ENCODE measurements around the gene DDX25.

DDX25 gene

DNA sequence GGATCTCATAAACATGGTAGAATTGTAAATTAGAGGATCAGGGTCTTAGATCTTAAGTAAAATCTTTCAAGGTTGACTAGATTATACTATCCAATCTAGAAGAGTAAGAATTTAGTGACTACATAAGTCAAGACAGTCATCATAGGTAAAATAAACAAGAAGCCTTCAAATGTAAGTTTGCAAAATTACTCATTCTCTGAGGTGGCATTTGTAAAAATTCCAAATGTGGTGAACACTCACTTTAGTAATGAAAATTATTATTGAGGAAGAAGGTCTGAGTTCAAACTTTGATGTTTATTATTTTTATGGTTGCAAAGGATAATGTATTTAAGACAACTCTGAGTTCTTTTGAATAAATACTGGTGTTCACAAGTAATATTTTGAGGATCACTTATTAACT, 12.2 kb upstream of the DDX25 start:
- TF ChIP-seq, protein P1, sequence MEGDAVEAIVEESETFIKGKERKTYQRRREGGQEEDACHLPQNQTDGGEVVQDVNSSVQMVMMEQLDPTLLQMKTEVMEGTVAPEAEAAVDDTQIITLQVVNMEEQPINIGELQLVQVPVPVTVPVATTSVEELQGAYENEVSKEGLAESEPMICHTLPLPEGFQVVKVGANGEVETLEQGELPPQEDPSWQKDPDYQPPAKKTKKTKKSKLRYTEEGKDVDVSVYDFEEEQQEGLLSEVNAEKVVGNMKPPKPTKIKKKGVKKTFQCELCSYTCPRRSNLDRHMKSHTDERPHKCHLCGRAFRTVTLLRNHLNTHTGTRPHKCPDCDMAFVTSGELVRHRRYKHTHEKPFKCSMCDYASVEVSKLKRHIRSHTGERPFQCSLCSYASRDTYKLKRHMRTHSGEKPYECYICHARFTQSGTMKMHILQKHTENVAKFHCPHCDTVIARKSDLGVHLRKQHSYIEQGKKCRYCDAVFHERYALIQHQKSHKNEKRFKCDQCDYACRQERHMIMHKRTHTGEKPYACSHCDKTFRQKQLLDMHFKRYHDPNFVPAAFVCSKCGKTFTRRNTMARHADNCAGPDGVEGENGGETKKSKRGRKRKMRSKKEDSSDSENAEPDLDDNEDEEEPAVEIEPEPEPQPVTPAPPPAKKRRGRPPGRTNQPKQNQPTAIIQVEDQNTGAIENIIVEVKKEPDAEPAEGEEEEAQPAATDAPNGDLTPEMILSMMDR (conservative IDR thresholded peaks at IDR 0.05; ENCODE audit: low read length), result no peak
- H3K4me3 ChIP-seq (ENCODE audit: low read length), result no peak overlapping the region
- no peak for DNase-seq (ENCODE audit: low read depth)

DNA sequence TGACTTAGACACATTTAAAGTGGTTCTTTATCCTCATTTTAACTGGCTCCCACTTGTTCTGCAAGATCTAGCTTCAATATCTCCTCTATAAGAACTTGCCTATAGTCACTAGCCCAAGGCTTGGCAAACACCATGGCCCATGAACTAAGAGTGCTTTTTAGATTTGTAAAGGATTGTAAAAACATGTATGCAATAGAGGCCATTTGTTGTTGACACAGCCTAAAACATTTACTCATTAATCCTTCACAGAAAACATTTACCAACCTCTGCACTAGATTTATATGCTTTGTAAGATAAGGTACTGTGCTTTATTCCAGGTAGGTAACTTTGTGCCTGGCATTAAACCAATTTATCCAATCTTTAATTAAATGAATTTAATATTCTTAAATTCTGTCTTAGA, 11.3 kb upstream of the DDX25 start:
- TF ChIP-seq, protein P1 (conservative IDR thresholded peaks at IDR 0.05; ENCODE audit: low read length), result no peak
- no peak overlapping the region for H3K4me3 ChIP-seq (ENCODE audit: low read length)
- no peak for DNase-seq (ENCODE audit: low read depth)

DNA sequence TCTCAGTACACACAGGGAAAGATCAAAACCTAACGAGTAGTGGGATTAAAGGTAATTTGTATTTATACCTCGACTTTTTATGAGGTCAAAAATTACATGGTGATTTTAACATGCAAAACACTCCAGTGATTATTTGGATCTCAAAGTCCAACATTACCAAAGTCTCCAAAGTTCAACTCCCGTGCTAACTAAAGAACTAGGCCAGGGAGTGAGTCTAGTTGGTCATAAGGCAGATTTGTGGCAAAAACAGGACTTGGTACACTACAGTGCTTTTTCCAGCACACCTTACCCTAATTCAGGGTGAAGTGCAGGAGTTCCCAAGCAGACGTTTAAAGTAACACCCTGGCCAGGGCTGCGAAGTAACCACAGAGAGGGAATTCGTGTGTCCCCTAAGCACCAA, 2.4 kb upstream of the DDX25 start:
- no peak overlapping the region for H3K4me3 ChIP-seq (ENCODE audit: low read length)
- no peak for DNase-seq (ENCODE audit: low read depth)
- TF ChIP-seq, protein P1 (conservative IDR thresholded peaks at IDR 0.05; ENCODE audit: low read length), result no peak

DNA sequence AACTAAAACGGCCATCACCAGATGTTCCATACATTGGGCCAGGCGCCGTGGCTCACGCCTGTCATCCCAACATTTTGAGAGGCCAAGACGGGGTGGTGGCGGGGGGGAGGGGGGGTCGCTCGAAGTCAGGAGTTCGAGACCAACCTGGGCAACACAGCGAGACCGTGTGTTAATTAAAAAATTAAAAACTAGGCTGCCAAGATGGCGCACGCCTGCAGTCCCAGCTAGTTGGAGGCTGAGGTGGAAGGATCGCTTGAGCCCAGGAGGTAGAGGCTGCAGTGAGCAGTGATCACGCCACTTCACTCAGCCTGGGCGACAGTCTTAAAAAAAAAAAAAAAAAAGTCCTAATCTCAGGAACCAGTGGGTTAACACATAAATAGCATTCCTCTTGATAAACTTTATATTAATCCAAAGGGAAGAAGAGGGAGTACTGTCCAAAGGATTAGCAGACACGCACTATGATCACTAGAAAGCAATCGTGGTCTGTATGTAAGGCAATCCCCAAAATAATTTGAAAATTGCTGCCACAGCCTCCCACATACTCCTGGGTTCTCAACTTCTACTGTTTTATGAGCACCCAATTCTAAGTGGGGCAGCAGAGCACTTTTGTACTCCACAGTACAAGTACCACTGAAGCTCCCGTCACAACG, 1.9 kb upstream of the DDX25 start:
- TF ChIP-seq, protein P1 (conservative IDR thresholded peaks at IDR 0.05; ENCODE audit: low read length), result no peak
- DNase-seq (ENCODE audit: low read depth), result no peak
- peak overlapping the region; percentile 67 for H3K4me3 ChIP-seq (ENCODE audit: low read length)

DNA sequence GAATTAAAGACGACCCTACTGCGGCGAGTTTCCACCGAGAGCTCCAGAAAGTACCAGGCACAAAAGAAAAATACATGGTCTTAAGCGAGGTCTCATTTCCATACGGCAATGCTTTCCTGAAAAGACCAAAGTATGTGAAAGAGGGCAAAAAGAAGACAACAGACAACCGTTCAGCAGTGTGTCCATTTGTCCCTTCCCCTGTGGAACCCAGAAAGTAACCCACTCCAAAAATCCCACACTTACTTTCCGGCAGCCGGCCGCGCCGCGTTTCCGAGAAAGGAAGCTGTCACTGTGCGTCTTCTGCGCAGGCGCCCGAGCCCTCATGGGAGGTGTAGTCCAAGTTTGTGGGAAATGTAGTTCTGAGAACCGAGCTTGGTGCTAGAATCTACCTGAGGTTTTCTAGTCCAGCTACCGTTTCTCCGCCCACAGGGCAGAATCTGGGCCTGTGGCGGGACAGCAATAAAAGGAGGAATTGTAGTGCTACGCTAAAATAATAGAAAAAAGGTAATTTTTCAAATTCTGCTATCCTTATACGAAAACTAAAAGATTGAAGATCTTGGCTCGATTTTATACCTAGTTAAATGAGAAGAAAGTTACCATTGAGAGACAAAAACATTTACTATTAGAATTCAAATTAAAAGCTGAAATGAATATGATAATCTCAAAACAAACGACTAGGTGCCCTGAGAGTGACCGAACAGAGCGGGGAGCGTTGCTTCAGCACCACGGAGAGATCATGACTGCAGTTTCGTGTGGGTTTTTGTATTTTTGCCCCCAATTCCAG, 1.2 kb upstream of the DDX25 start, which contains the start of gene PUS3:
PUS3 (minus strand) TSS at position 280 of the 784 bp plus-strand sequence. CDS start 6,922 bp downstream, outside the sequence.
- DNase-seq (ENCODE audit: low read depth), result peak; percentile 78
- TF ChIP-seq, protein P1 (conservative IDR thresholded peaks at IDR 0.05; ENCODE audit: low read length), result no peak
- peak within 1 kb of the TSS; percentile 67 for H3K4me3 ChIP-seq (ENCODE audit: low read length)

DNA sequence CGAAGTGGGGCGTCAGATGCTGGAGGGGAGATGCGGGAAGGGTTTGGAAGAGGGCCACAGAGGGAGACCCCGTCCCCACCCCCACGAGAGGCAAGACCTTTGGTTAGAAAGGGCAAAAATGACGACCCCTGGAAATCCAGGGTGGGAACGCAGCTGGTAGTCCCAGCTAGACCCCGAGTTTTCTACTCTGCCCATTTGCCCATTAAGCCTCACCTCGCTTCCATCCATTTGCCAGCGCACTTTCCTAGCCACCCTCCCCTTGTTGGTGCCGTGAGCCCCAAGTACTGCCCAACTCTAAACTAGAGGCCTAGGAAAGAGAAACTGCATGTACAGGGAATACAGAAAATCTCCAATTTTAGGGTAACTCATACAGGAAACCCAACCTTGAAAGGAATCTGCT, 370 bp downstream of the DDX25 start:
- TF ChIP-seq, protein P1 (conservative IDR thresholded peaks at IDR 0.05; ENCODE audit: low read length), result no peak
- no peak for DNase-seq (ENCODE audit: low read depth)
- H3K4me3 ChIP-seq (ENCODE audit: low read length), result no peak overlapping the region
